ENCODE data around the gene NDOR1. TPM values are rescaled to one million over a fixed set of nuclear protein-coding genes. Genes with fewer than 3 reads are reported as not detected.

Gene NDOR1
- total and polyA plus RNA-seq, 5 donors from 2014 or later: 3.9 to 30.0 (median 5.3) TPM

- Histone ChIP-seq H3K4me1 (ENCODE audit: control insufficient read depth, insufficient read depth, low read length, poor library complexity, severe bottlenecking) (peaks cover 18% of the 10 kb centered on the region), H3K27ac (ENCODE audit: insufficient read depth, low read length, poor library complexity, severe bottlenecking) (no peak overlapping the region), H3K27me3 (ENCODE audit: control insufficient read depth, insufficient read depth, low read length) (peaks cover 11% of the 10 kb centered on the region), H3K9me3 (ENCODE audit: control insufficient read depth in 2 of 2, low read length in 2 of 2) (no peaks in the 10 kb centered on the region), H3K4me3 (ENCODE audit: low read depth, low read length) (no peak overlapping the region), H3K36me3 (ENCODE audit: control insufficient read depth, insufficient read depth, low read length) (no peaks in the 10 kb centered on the region)
- Mint-ChIP-seq H3K36me3 (no peaks in the 10 kb centered on the region), H3K27me3 (peaks cover 35% of the 10 kb centered on the region), H3K27ac (no peak overlapping the region), H3K4me1 (peaks cover 0 to 34% (median 3%) of the 10 kb centered on the region in 4 donors), H3K4me3 (no peak overlapping the region), H3K9me3 (no peaks in the 10 kb centered on the region)
- no peak for DNase-seq
- no peak for ATAC-seq (ENCODE audit: low read depth in 2 of 2)
These were observed 44.6 kb upstream of the NDOR1 start for GRCh38 chr9:137160716-137161557.

DNA sequence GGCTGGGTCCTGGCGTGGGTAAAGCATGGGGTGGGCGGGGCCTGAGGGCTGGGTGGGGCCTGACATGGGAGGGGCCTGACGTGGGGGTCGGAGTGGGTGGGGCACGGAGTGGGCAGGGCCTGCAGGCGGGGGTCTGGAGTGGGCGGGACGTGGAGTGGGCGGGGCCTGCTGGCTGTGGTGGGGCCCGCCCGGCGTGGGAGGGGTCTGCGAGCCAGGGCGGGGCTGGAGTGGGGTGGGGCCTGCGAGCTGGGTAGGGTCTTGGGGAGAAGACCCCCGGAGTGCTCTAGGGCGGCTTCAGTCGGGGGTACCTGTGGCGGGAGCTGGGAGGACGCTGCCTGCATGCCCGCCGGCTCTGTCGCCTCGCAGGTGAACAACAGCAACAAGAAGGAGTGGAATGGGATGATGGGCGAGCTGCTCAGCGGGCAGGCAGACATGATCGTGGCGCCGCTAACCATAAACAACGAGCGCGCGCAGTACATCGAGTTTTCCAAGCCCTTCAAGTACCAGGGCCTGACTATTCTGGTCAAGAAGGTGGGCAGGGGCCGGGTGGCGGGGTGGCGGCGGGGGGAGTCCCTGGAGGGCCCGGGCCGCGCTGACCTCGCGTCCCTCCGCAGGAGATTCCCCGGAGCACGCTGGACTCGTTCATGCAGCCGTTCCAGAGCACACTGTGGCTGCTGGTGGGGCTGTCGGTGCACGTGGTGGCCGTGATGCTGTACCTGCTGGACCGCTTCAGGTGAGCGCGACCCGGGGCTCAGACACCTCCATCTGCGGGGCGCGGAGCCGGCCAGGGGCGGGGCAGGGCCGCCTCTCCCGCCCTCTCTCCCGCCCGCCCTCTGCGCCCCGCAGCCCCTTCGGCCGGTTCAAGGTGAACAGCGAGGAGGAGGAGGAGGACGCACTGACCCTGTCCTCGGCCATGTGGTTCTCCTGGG, 43.7 kb upstream of the NDOR1 start:
- Mint-ChIP-seq H3K27me3 (peaks cover 37% of the 10 kb centered on the region), H3K36me3 (no peaks in the 10 kb centered on the region), H3K4me3 (no peak overlapping the region), H3K27ac (no peak overlapping the region), H3K9me3 (peaks cover 0 to 1% (median 0%) of the 10 kb centered on the region in 7 donors), H3K4me1 (peaks cover 0 to 29% (median 3%) of the 10 kb centered on the region in 4 donors)
- ATAC-seq (ENCODE audit: low read depth in 2 of 2) (no peak), DNase-seq (no peak)
- no peaks in the 10 kb centered on the region for H3K36me3 ChIP-seq (ENCODE audit: control insufficient read depth, insufficient read depth, low read length)
- no peak overlapping the region for H3K27ac ChIP-seq (ENCODE audit: insufficient read depth, low read length, poor library complexity, severe bottlenecking)
- no peak overlapping the region for H3K4me3 ChIP-seq (ENCODE audit: low read depth, low read length)
- H3K9me3 ChIP-seq (ENCODE audit: control insufficient read depth in 2 of 2, low read length in 2 of 2): no peaks in the 10 kb centered on the region
- H3K27me3 ChIP-seq (ENCODE audit: control insufficient read depth, insufficient read depth, low read length): peaks cover 11% of the 10 kb centered on the region
- H3K4me1 ChIP-seq (ENCODE audit: control insufficient read depth, insufficient read depth, low read length, poor library complexity, severe bottlenecking): peaks cover 9% of the 10 kb centered on the region

- no peak for DNase-seq
- peaks cover 7% of the 10 kb centered on the region for H3K27me3 ChIP-seq (ENCODE audit: control insufficient read depth, insufficient read depth, low read length)
- H3K4me3 ChIP-seq (ENCODE audit: low read depth, low read length): no peak overlapping the region
- no peak overlapping the region for H3K27ac ChIP-seq (ENCODE audit: insufficient read depth, low read length, poor library complexity, severe bottlenecking)
- peaks cover 0 to 23% (median 3%) of the 10 kb centered on the region in 4 donors for H3K4me1 Mint-ChIP-seq
- H3K27me3 Mint-ChIP-seq: peaks cover 32% of the 10 kb centered on the region
- H3K36me3 Mint-ChIP-seq: no peaks in the 10 kb centered on the region
- peak overlapping the region in 2 of 4 donors; percentile 52 to 74 for H3K4me3 Mint-ChIP-seq
- no peaks in the 10 kb centered on the region for H3K9me3 ChIP-seq (ENCODE audit: control insufficient read depth in 2 of 2, low read length in 2 of 2)
- no peak overlapping the region for H3K27ac Mint-ChIP-seq
- no peaks in the 10 kb centered on the region for H3K36me3 ChIP-seq (ENCODE audit: control insufficient read depth, insufficient read depth, low read length)
- peaks cover 7% of the 10 kb centered on the region for H3K4me1 ChIP-seq (ENCODE audit: control insufficient read depth, insufficient read depth, low read length, poor library complexity, severe bottlenecking)
- ATAC-seq (ENCODE audit: low read depth in 2 of 2): peak in 1 of 2 donors; percentile 38
- peaks cover 0 to 1% (median 0%) of the 10 kb centered on the region in 7 donors for H3K9me3 Mint-ChIP-seq
These were observed 42.8 kb upstream of the NDOR1 start for GRCh38 chr9:137162505-137163364.

- no peak overlapping the region for H3K4me3 ChIP-seq (ENCODE audit: low read depth, low read length)
- no peak overlapping the region for H3K27ac ChIP-seq (ENCODE audit: insufficient read depth, low read length, poor library complexity, severe bottlenecking)
- Mint-ChIP-seq H3K27ac (peak overlapping the region in 1 of 3 donors; percentile 56), H3K27me3 (peaks cover 28% of the 10 kb centered on the region), H3K36me3 (no peaks in the 10 kb centered on the region), H3K4me3 (no peak overlapping the region), H3K9me3 (peaks cover 0 to 1% (median 0%) of the 10 kb centered on the region in 7 donors), H3K4me1 (peaks cover 0 to 17% (median under 1%) of the 10 kb centered on the region in 4 donors)
- DNase-seq: no peak
- ATAC-seq (ENCODE audit: low read depth in 2 of 2): no peak
- peaks cover 2% of the 10 kb centered on the region for H3K27me3 ChIP-seq (ENCODE audit: control insufficient read depth, insufficient read depth, low read length)
- H3K36me3 ChIP-seq (ENCODE audit: control insufficient read depth, insufficient read depth, low read length): no peaks in the 10 kb centered on the region
- H3K9me3 ChIP-seq (ENCODE audit: control insufficient read depth in 2 of 2, low read length in 2 of 2): no peaks in the 10 kb centered on the region
- H3K4me1 ChIP-seq (ENCODE audit: control insufficient read depth, insufficient read depth, low read length, poor library complexity, severe bottlenecking): peaks cover 12% of the 10 kb centered on the region
These were observed 42.2 kb upstream of the NDOR1 start for GRCh38 chr9:137163365-137163715.

DNA sequence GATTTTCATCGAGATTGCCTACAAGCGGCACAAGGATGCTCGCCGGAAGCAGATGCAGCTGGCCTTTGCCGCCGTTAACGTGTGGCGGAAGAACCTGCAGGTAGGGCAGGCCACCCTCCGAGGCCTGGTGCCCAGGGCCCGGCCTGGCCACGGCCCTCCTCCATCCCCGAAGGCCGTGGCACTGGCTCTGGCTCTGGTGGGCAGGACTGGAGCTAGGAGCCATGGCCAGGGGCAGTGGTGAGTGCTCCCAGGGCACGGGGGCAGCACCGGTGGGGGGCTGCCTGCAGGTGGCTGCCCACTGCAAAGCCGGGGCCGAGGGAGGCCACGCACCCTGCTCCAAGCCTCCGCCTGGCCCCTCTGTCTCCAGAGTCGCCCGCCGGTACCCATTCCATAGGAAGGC, 41.7 kb upstream of the NDOR1 start:
- H3K36me3 Mint-ChIP-seq: no peaks in the 10 kb centered on the region
- peaks cover under 1% of the 10 kb centered on the region for H3K27me3 ChIP-seq (ENCODE audit: control insufficient read depth, insufficient read depth, low read length)
- H3K4me3 Mint-ChIP-seq: no peak overlapping the region
- H3K4me1 Mint-ChIP-seq: peaks cover 0 to 13% (median 0%) of the 10 kb centered on the region in 4 donors
- peaks cover 8% of the 10 kb centered on the region for H3K4me1 ChIP-seq (ENCODE audit: control insufficient read depth, insufficient read depth, low read length, poor library complexity, severe bottlenecking)
- H3K27ac ChIP-seq (ENCODE audit: insufficient read depth, low read length, poor library complexity, severe bottlenecking): no peak overlapping the region
- no peak for DNase-seq
- no peak overlapping the region for H3K4me3 ChIP-seq (ENCODE audit: low read depth, low read length)
- peaks cover 0 to 1% (median 0%) of the 10 kb centered on the region in 7 donors for H3K9me3 Mint-ChIP-seq
- no peaks in the 10 kb centered on the region for H3K36me3 ChIP-seq (ENCODE audit: control insufficient read depth, insufficient read depth, low read length)
- peaks cover 23% of the 10 kb centered on the region for H3K27me3 Mint-ChIP-seq
- ATAC-seq (ENCODE audit: low read depth in 2 of 2): no peak
- H3K27ac Mint-ChIP-seq: no peak overlapping the region
- no peaks in the 10 kb centered on the region for H3K9me3 ChIP-seq (ENCODE audit: control insufficient read depth in 2 of 2, low read length in 2 of 2)

DNA sequence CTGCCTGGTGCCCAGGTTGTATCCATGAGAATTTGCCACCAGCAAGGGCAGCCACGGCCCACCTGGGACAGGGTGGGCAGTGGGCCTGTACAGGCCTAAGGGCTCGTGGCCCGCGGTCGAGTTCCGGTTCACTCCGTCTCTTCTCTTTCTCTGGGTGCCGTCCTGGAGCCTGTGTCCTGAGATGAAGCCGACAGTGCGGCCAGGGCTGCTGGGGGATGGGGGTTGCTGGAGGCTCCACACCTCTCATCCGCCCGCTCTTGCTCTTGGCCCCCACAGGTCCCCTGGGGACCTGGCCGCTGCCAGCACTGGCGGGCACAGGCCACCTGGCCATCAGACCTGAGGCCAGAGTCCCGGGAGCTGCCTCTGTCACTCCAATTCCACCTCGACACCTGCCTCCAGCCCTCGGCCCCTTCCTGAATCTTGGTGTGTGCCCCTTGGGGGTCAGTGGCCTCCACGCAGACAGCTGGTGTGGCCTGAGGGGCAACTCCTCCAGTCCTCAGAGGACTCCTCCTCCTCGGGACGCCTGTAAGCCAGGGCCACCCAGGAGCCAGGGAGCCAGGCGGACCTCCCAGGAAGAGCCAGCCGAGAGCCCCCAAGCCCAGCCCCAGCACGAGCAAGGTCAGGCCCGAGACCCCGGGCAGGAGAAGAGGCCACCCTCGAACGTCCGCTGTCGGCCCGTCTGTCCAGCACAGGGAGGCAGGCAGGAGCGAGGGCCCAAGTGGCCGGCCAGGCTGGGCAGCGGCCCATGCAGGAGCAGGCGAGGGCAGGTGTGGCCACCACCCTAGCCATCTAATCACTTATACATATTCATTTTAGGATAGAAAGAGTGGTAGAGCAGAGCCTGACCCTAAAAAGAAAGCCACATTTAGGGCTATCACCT, 40.9 kb upstream of the NDOR1 start:
- no peaks in the 10 kb centered on the region for H3K9me3 ChIP-seq (ENCODE audit: control insufficient read depth in 2 of 2, low read length in 2 of 2)
- H3K4me1 ChIP-seq (ENCODE audit: control insufficient read depth, insufficient read depth, low read length, poor library complexity, severe bottlenecking): peaks cover 14% of the 10 kb centered on the region
- Mint-ChIP-seq H3K36me3 (no peaks in the 10 kb centered on the region), H3K4me1 (peaks cover 0 to 7% (median 0%) of the 10 kb centered on the region in 4 donors), H3K4me3 (peak overlapping the region in 1 of 4 donors; percentile 51), H3K27me3 (peaks cover 22% of the 10 kb centered on the region), H3K9me3 (peaks cover 0 to 1% (median 0%) of the 10 kb centered on the region in 7 donors), H3K27ac (no peak overlapping the region)
- H3K27me3 ChIP-seq (ENCODE audit: control insufficient read depth, insufficient read depth, low read length): no peaks in the 10 kb centered on the region
- no peak overlapping the region for H3K27ac ChIP-seq (ENCODE audit: insufficient read depth, low read length, poor library complexity, severe bottlenecking)
- H3K4me3 ChIP-seq (ENCODE audit: low read depth, low read length): no peak overlapping the region
- H3K36me3 ChIP-seq (ENCODE audit: control insufficient read depth, insufficient read depth, low read length): no peaks in the 10 kb centered on the region
- DNase-seq (no peak), ATAC-seq (ENCODE audit: low read depth in 2 of 2) (no peak)

All from CD4-positive, CD25-positive, alpha-beta regulatory T cell (primary cell).